ENCODE measurements around the gene SMAP2.

SMAP2 gene

DNA sequence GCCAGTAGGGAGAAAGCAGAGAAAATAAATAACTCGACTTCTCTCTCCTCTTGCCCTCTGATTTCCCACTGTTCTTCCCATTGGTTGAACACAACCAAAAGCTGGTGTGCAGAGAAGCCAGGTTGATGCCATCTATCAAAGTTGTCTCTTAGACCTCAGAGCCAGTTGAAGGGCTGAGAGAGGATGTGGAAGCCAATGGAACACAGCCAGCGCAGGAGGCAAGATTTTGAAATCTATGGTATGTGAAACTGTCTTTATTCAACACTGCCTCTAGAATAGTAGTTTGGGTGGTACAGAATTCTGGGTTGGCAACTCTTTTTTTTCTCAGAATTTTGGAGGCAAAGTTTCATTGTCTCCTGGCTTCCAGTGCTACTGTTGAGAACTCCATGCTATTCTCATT is 11.3 kb upstream of the SMAP2 start:
- H3K4me2 ChIP-seq (ENCODE audit: low read depth, low read length), result no peak overlapping the region
- no peak for TF ChIP-seq EZH2phosphoT487 (IDR thresholded peaks at IDR 0.05; ENCODE audit: low read length)
- no peak for TF ChIP-seq EZH2 (optimal IDR thresholded peaks at IDR 0.05; ENCODE audit: low read depth, low read length)
- TF ChIP-seq, protein P1, sequence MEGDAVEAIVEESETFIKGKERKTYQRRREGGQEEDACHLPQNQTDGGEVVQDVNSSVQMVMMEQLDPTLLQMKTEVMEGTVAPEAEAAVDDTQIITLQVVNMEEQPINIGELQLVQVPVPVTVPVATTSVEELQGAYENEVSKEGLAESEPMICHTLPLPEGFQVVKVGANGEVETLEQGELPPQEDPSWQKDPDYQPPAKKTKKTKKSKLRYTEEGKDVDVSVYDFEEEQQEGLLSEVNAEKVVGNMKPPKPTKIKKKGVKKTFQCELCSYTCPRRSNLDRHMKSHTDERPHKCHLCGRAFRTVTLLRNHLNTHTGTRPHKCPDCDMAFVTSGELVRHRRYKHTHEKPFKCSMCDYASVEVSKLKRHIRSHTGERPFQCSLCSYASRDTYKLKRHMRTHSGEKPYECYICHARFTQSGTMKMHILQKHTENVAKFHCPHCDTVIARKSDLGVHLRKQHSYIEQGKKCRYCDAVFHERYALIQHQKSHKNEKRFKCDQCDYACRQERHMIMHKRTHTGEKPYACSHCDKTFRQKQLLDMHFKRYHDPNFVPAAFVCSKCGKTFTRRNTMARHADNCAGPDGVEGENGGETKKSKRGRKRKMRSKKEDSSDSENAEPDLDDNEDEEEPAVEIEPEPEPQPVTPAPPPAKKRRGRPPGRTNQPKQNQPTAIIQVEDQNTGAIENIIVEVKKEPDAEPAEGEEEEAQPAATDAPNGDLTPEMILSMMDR (IDR thresholded peaks at IDR 0.05; ENCODE audit: low read length), result no peak
- H2AFZ ChIP-seq (ENCODE audit: low read length), result no peak overlapping the region
- no peaks in the 10 kb centered on the region for H3K9me3 ChIP-seq (replicated peaks; ENCODE audit: insufficient read depth, low read length)
- no peaks in the 10 kb centered on the region for H3K9me2 ChIP-seq (replicated peaks; ENCODE audit: insufficient read depth, low read length)
- H3K4me1 ChIP-seq (ENCODE audit: low read length), result no peaks in the 10 kb centered on the region
- H3K9ac ChIP-seq (ENCODE audit: low read length), result no peak overlapping the region
- H3K79me2 ChIP-seq (ENCODE audit: low read length), result no peaks in the 10 kb centered on the region
- H3K27ac ChIP-seq (ENCODE audit: low read length), result no peak overlapping the region
- no peaks in the 10 kb centered on the region for H4K20me1 ChIP-seq (ENCODE audit: insufficient read depth, low read length)
- H3F3A ChIP-seq (ENCODE audit: insufficient read depth, low read length), result no peaks in the 10 kb centered on the region
- DNase-seq, result no peak
- H3K4me3 ChIP-seq (ENCODE audit: low read length), result no peak overlapping the region
- H3K36me3 ChIP-seq (replicated peaks; ENCODE audit: insufficient read depth, low read length), result no peaks in the 10 kb centered on the region
- no peaks in the 10 kb centered on the region for H3K27me3 ChIP-seq (replicated peaks; ENCODE audit: insufficient read depth, low read length)

DNA sequence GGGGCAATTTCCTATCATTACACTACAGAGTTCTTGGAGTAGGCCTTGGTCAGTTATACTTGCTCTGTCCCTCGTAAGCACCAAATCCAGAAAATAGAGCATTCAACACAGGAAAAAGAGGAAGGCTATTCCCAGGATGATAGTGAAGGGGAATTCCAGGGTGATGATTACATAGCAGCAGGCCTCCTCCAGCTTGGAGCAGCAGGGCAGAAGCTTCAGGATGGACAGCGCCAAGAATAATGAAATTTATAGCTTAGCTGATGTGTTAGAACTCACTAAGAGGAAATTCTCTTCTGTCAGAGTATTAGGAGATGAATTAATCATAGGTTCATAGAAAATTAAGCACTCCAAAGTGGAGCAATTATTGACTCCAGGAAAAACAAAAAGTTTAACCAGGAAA is 10.8 kb upstream of the SMAP2 start:
- TF ChIP-seq, protein P1 (IDR thresholded peaks at IDR 0.05; ENCODE audit: low read length), result no peak
- no peak for TF ChIP-seq EZH2phosphoT487 (IDR thresholded peaks at IDR 0.05; ENCODE audit: low read length)
- no peak for TF ChIP-seq EZH2 (optimal IDR thresholded peaks at IDR 0.05; ENCODE audit: low read depth, low read length)
- Histone ChIP-seq H3K27ac (ENCODE audit: low read length) (no peak overlapping the region), H4K20me1 (ENCODE audit: insufficient read depth, low read length) (no peaks in the 10 kb centered on the region), H3K27me3 (replicated peaks; ENCODE audit: insufficient read depth, low read length) (no peaks in the 10 kb centered on the region), H2AFZ (ENCODE audit: low read length) (no peak overlapping the region), H3K4me1 (ENCODE audit: low read length) (no peaks in the 10 kb centered on the region), H3K9ac (ENCODE audit: low read length) (no peak overlapping the region), H3K79me2 (ENCODE audit: low read length) (no peaks in the 10 kb centered on the region), H3F3A (ENCODE audit: insufficient read depth, low read length) (no peaks in the 10 kb centered on the region), H3K36me3 (replicated peaks; ENCODE audit: insufficient read depth, low read length) (no peaks in the 10 kb centered on the region), H3K4me3 (ENCODE audit: low read length) (no peak overlapping the region), H3K9me2 (replicated peaks; ENCODE audit: insufficient read depth, low read length) (no peaks in the 10 kb centered on the region), H3K9me3 (replicated peaks; ENCODE audit: insufficient read depth, low read length) (no peaks in the 10 kb centered on the region), H3K4me2 (ENCODE audit: low read depth, low read length) (no peak overlapping the region)
- no peak for DNase-seq

DNA sequence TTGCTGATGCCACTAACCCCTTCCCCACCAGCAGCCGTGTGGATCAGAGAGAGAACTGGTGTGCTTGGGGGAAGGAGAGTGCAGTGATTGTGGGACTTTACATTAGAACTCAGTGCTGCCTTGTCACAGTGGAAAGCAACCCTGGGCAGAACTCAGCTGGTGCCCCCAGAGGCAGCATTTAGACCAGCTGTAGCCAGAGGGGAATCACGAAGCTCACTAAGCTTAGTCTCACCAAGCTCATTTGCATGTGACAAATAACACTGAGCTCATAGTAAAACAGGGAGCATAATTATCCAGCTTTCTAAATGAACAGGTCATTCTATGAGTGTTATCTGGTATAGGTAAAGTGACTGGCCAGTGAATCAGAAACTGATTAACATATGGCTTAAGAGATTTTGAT is 9.8 kb upstream of the SMAP2 start:
- Histone ChIP-seq H3K9ac (ENCODE audit: low read length) (no peak overlapping the region), H3K4me1 (ENCODE audit: low read length) (no peaks in the 10 kb centered on the region), H3K27me3 (replicated peaks; ENCODE audit: insufficient read depth, low read length) (no peaks in the 10 kb centered on the region), H3K4me2 (ENCODE audit: low read depth, low read length) (no peak overlapping the region), H3K79me2 (ENCODE audit: low read length) (no peaks in the 10 kb centered on the region), H4K20me1 (ENCODE audit: insufficient read depth, low read length) (no peaks in the 10 kb centered on the region), H3K9me2 (replicated peaks; ENCODE audit: insufficient read depth, low read length) (no peaks in the 10 kb centered on the region), H3K9me3 (replicated peaks; ENCODE audit: insufficient read depth, low read length) (no peaks in the 10 kb centered on the region), H3K4me3 (ENCODE audit: low read length) (no peak overlapping the region), H3K27ac (ENCODE audit: low read length) (no peak overlapping the region), H3K36me3 (replicated peaks; ENCODE audit: insufficient read depth, low read length) (no peaks in the 10 kb centered on the region), H2AFZ (ENCODE audit: low read length) (no peak overlapping the region), H3F3A (ENCODE audit: insufficient read depth, low read length) (no peaks in the 10 kb centered on the region)
- TF ChIP-seq EZH2phosphoT487 (IDR thresholded peaks at IDR 0.05; ENCODE audit: low read length) (no peak), EZH2 (optimal IDR thresholded peaks at IDR 0.05; ENCODE audit: low read depth, low read length) (no peak)
- TF ChIP-seq, protein P1 (IDR thresholded peaks at IDR 0.05; ENCODE audit: low read length), result 0 out of 2 replicates have a peak, but pooled peaks have one; percentile 3
- DNase-seq, result no peak

All from MM.1S (cell line).